Islet precursor cell (in vitro differentiated cells): Measurements from ENCODE around the gene NISCH.

ENCODE experiments used
- DNase-seq: peaks from one replicate; pipeline ENCODE4 v3.0.0-alpha.2; 2018

The NISCH gene

GRCh38 chr3:52472239-52473000 is 17.0 kb downstream of the NISCH start:
- no peak for DNase-seq

- DNase-seq: no peak
Observed at GRCh38 chr3:52473026-52473425, 17.6 kb downstream of the NISCH start.

DNA sequence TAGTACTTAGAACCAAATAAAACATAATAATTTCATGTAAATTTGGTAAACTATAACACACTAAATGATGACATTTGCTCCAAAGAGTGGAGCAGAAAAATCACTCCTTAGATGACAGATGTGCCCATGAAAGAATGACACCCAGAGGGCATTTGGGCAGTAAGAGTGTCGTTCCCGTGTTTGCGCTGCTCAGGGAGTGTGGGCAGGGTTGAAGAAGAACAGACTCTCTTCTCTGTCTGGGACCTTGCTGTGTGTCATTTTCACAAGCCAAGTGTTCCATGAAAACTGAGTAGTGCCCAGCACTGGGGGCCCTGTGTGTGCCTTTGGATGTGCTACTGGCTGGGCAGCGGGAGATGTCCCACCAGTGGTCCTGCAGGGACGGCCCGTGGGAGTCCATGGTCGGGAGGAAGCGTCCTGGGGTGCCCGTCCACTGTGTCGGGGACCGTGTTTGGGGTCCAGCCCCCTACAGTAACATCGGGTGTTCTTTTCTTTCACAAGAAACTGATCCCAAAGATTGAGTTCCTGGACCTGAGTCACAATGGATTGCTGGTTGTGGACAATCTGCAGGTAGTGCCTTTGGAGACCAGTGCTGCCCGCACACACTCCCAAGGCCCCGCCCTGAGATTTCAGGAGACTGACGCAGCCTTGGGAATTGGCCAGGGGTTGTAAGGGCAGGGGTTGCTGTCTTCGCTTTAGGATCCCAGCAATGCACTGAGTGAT is 21.8 kb downstream of the NISCH start:
- DNase-seq: no peak

- DNase-seq: no peak
Observed at GRCh38 chr3:52477796-52478095, 22.3 kb downstream of the NISCH start.

- no peak for DNase-seq
Observed at GRCh38 chr3:52479037-52479876, 23.9 kb downstream of the NISCH start.

- no peak for DNase-seq
Observed at GRCh38 chr3:52479877-52480575, 24.6 kb downstream of the NISCH start.

DNA sequence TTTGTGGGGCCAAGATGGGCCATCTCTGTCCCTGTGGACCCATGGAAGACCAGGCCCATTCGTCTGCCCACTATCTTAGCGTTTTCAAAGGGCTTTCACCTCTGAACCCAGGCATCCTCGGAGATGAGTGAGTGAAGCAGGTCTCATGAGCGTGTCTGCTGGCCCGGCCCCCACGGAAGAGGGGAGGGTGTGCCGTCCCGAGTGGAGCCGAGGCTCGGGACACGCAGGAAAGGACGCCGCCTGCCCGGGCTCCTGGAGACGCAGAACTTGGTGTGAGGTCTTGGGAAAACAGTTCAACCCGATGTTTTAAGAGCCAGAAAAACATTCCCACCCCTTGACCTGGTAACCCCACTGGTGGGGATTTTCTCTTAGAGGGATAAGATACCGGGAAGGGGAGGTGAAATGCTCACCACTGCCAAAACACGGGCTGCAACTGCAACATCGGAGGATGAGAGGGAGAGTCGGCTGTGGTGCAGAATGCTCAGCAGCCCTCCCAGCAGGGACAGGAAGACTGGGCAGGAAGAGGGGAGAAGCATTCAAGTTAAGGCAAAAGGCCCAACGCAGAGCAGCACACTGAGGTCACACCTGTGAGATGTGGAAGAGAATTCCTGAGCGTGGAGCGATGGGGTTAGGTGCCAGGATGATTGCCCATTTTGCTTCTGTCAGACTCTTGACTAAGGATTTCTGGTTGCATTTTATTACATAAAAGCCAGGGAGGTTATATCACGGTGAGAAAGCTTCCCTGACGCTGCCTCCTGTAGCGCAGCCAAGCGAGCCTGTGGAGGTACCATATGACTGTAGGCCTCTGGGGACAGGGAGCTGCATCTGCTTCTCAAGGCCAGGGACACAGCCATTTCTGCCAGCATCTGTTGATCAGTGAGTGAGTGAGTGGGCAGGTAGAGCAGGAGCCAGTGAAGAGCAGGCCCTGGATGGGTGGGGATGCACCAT is 25.6 kb downstream of the NISCH start:
- no peak for DNase-seq

- DNase-seq: peak; percentile 75
Observed at GRCh38 chr3:52481819-52482521, 26.6 kb downstream of the NISCH start.

GRCh38 chr3:52483081-52483480 is 27.7 kb downstream of the NISCH start:
- DNase-seq: no peak

DNA sequence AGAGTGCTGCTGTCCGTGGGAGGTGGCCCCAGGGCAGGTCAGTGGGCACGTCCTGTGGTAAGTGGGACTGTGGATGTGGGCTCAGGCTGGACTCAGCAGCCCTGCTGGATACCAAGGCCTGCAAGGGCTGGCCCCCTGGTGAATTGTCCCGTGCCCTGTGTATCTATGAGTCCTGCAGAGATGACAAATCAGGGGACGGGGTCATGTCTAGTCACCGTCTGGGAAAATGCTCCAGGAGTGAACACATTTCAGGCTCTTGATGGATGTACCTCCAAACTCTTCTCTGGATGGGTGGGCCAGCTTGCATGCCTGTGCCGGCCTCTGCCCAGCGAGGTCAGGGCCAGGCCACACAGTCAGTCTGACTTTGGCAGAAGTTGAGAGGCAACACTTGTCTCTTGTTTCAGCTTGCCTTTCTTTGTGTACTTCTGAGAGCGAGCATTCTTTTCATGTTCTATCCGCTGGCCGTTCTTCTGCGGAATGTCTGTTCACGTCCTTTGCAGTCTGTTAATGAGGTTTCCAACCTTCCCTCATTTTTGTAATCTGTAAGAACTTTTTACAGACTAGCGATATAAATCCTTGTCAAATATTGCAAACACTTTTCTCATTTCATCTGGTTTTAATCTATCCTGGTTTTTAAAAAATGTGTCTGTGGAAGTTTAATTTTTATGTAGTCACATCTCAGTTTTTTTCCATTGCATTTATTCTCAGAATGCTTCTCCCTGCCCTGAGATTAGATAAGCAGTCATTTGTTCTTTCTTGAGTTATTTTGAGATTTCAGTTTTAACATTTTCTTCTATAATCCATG is 28.4 kb downstream of the NISCH start:
- DNase-seq: no peak

DNA sequence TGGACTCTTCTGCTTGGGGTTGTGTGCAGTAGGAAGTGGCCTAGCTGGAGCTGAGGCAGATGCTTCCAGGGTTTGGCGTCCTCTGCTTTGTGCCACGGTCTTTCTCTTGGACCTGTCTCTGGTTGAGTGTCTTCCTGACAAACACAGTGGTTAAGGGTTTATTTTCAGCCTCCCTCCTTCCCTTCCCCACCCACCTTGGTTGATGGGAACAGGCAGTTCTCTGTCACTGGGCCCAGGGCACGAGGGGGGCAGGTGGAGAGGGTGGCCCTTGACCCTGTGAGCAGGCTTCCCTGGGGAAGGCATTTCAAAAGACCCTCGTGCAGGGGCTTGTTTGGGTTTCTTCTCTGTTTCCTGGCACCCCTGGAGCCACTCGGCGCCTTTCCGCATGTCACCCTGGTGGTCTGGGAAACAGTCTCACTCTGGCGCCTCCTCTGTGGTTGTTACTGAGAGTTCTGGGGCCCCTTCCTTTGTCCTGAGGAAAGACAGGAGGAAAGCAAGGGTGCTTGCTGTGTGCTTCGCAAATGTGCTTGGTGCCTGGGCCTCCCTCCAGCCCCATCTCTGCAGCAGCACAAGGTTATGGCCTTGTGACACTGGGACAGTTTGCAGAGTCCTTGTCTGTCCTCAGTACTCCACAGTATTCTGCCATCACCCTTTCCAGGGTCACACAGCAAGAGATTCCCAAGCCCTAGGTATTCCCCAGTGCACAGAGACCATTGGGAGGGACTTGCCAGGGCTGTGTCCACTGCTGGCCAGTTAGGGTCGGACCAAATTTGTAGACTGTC is 29.5 kb downstream of the NISCH start:
- DNase-seq: no peak

- no peak for DNase-seq
Observed at GRCh38 chr3:52487050-52487787, 31.8 kb downstream of the NISCH start.

- no peak for DNase-seq
Observed at GRCh38 chr3:52487788-52488691, 32.6 kb downstream of the NISCH start.

DNA sequence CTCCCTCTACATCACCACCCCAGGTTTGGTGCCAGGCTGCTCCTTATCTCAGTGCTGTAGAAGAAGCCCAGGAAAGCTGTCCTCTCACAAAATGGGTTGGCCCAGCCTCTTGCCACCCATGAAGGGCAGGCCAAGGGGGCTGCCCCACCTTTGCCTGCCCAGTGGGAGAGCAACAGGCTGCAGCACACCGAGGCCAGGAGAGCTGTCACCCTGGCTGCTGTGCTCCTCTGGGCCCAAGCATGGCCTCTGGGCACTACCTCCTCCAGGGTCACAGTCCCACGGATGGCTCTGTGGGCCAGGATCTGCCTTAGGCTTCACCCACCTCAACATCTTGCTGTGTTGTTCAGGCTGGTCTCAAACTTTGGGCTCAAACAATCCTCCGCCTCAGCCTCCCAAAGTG is 33.3 kb downstream of the NISCH start:
- DNase-seq: no peak

GRCh38 chr3:52489453-52489852 is 34.0 kb downstream of the NISCH start:
- no peak for DNase-seq

DNA sequence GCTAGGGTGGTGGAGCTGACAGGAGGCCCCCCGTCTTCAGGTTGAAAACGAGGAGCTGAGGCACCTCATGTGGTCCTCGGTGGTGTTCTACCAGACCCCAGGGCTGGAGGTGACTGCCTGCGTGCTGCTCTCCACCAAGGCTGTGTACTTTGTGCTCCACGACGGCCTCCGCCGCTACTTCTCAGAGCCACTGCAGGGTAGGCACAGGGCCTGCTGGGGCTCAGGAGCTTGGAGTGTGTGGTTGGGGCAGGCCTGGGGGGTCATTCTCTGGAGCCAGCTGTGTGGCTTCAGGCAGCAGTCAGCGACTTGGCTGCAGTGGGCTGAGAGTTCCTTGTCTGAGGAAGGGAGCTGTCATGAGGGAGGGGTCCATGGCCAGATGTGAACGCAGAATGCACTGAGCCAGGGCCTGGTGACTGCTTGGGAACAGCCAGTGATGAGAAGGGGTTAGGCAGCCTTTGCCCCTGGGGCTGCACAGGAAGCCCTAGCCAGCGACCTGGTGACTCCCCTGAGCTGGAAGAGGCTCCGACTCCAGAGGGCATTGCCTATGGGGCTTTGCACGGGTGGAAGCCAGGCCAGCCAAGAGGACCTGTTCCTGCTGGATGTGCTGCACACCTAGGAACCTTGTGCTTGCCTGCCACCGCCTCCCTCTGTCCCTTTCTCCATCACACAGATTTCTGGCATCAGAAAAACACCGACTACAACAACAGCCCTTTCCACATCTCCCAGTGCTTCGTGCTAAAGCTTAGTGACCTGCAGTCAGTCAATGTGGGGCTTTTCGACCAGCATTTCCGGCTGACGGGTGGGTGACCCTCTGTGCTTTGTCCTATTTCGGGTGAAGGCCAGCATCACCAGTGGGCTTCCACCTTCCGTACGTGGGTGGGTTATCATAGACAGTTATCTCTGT is 34.9 kb downstream of the NISCH start:
- no peak for DNase-seq
